SK-N-SH (cell line): Measurements from ENCODE around the gene RASAL2. TPM values are rescaled to one million over a fixed set of nuclear protein-coding genes. Genes with fewer than 3 reads are reported as not detected.
A peak's percentile ranks its signal among the peaks of the same experiment; 100 is the strongest.

Experiments used
- CTCF ChIA-PET: fragments of 300-600, 350-600 bp; formaldehyde crosslinking; extraction: SDS; loops from one replicate; lab custom pipeline; 2021; lab: Yijun Ruan, JAX
- POLR2A ChIA-PET: fragments of 350-600 bp; sonication (Branson Sonifier 250); formaldehyde crosslinking; extraction: SDS; loops from one replicate; lab custom pipeline; 2020; ENCODE audit warnings: antibody characterized with exemption, inconsistent platforms; lab: Yijun Ruan, JAX
- DNase-seq: peaks from one replicate; pipeline ENCODE4 v3.0.0; 2012
- H2AFZ ChIP-seq: fragments of 200-600 bp; sonication (generic); 2 replicates; pipeline ENCODE4 v1.8.1; 2016; ENCODE audit warnings: antibody characterized with exemption, mild to moderate bottlenecking, low read depth
- H3F3A ChIP-seq: fragments of 200-600 bp; sonication (generic); replicated peaks from 2 replicates; pipeline ENCODE3; 2016; ENCODE audit warnings: antibody characterized with exemption, mild to moderate bottlenecking; ENCODE audit not compliant: insufficient read depth
- H3K27ac ChIP-seq, 2 experiments: fragments of 200-500 bp in 1 of 2; fragments of 200-600 bp in 1 of 2; sonication (Bioruptor generic) in 1 of 2; sonication (generic), shearing (Covaris generic) in 1 of 2; 2 replicates each; pipeline versions ENCODE4 v1.5.1 to v1.6.1; 2014 to 2016; ENCODE audit warnings: low read depth in 2 of 2, inconsistent platforms in 1 of 2, low read length in 1 of 2, mild to moderate bottlenecking in 1 of 2, mixed read lengths in 1 of 2
- H3K27me3 ChIP-seq: fragments of 200-600 bp; sonication (generic), shearing (Covaris generic); 2 replicates; pipeline ENCODE4 v1.6.1; 2016; ENCODE audit warnings: mixed run types; ENCODE audit not compliant: insufficient read depth
- H3K36me3 ChIP-seq, 2 experiments: fragments of 200-500 bp in 1 of 2; fragments of 200-600 bp in 1 of 2; sonication (Bioruptor generic) in 1 of 2; sonication (generic) in 1 of 2; replicated peaks in 1 of 2; 2 replicates each; pipeline versions ENCODE3 to v1.5.1; 2014 to 2016; ENCODE audit warnings: low read length in 1 of 2, mild to moderate bottlenecking in 1 of 2; ENCODE audit not compliant: insufficient read depth in 2 of 2, control insufficient read depth in 1 of 2
- H3K4me1 ChIP-seq, 2 experiments: fragments of 200-500 bp in 1 of 2; fragments of 200-600 bp in 1 of 2; sonication (Bioruptor generic) in 1 of 2; sonication (generic), shearing (Covaris generic) in 1 of 2; 2 replicates each; pipeline versions ENCODE4 v1.5.1 to v1.6.1; 2014 to 2016; ENCODE audit warnings: low read depth in 1 of 2, low read length in 1 of 2, mixed run types in 1 of 2; ENCODE audit not compliant: insufficient read depth in 2 of 2, control insufficient read depth in 1 of 2
- H3K4me2 ChIP-seq: fragments of 200-600 bp; sonication (generic), shearing (Covaris generic); 2 replicates; pipeline ENCODE4 v1.6.1; 2017; ENCODE audit warnings: mixed run types
- H3K4me3 ChIP-seq, 2 experiments: fragments of 200-500 bp in 1 of 2; fragments of 200-600 bp in 1 of 2; sonication (Bioruptor generic) in 1 of 2; sonication (generic), shearing (Covaris generic) in 1 of 2; 2 replicates each; pipeline versions ENCODE4 v1.5.1 to v1.8.1; 2014 to 2016; ENCODE audit warnings: low read depth in 2 of 2, inconsistent platforms in 1 of 2, low read length in 1 of 2, mild to moderate bottlenecking in 1 of 2, mixed read lengths in 1 of 2, moderate library complexity in 1 of 2
- H3K79me2 ChIP-seq: fragments of 200-600 bp; sonication (generic); 2 replicates; pipeline ENCODE4 v1.8.1; 2017; ENCODE audit warnings: mild to moderate bottlenecking; ENCODE audit not compliant: insufficient read depth
- H3K9ac ChIP-seq: fragments of 200-600 bp; sonication (generic); 2 replicates; pipeline ENCODE4 v1.6.1; 2017; ENCODE audit warnings: mixed run types
- H3K9me2 ChIP-seq: fragments of 200-600 bp; sonication (generic); 2 replicates; pipeline ENCODE4 v1.6.1; 2017; ENCODE audit warnings: mixed run types
- H3K9me3 ChIP-seq: fragments of 200-600 bp; sonication (generic); 2 replicates; pipeline ENCODE4 v1.6.1; 2017; ENCODE audit warnings: mixed run types, mild to moderate bottlenecking, moderate library complexity
- H4K20me1 ChIP-seq: fragments of 200-600 bp; sonication (generic); 2 replicates; pipeline ENCODE4 v1.6.1; 2017; ENCODE audit warnings: mild to moderate bottlenecking, mixed run types; ENCODE audit not compliant: insufficient read depth
- EP300 ChIP-seq, 2 experiments: IDR thresholded peaks; 2 replicates each; pipeline versions ENCODE4 v1.4.0 to v1.6.1; 2012; ENCODE audit warnings: borderline replicate concordance in 1 of 2, low read depth in 1 of 2, low read length in 1 of 2
- FOSL2 ChIP-seq: IDR thresholded peaks from 2 replicates; pipeline ENCODE4 v1.4.0; 2012; ENCODE audit warnings: low read depth, mild to moderate bottlenecking, moderate library complexity, borderline replicate concordance
- JUND ChIP-seq: IDR thresholded peaks from 2 replicates; pipeline ENCODE4 v1.4.0; 2012
- NRF1 ChIP-seq: IDR thresholded peaks from 2 replicates; pipeline ENCODE4 v1.6.1; 2012; ENCODE audit warnings: low read depth, mild to moderate bottlenecking, low read length
- POLR2AphosphoS5 ChIP-seq: IDR thresholded peaks from 2 replicates; pipeline ENCODE4 v1.6.1; 2012; ENCODE audit warnings: low read depth, low read length
- RXRA ChIP-seq: IDR thresholded peaks from 2 replicates; pipeline ENCODE4 v1.4.0; 2012; ENCODE audit warnings: low read depth, mild to moderate bottlenecking, borderline replicate concordance
- SMC3 ChIP-seq: IDR thresholded peaks from 2 replicates; pipeline ENCODE4 v1.6.1; 2012; ENCODE audit warnings: low read depth, low read length, improper control_type of control experiment
- TCF12 ChIP-seq: IDR thresholded peaks from 2 replicates; pipeline ENCODE4 v1.4.0; 2012
- WGBS: methylation state at CpG from one replicate; pipeline ENCODE4 v1.1.6; 2017; ENCODE audit warnings: low lambda C conversion rate; 5-methylcytosine and 5-hydroxymethylcytosine counted together
- polyA plus RNA-seq, 3 experiments: library from polyadenylated mRNA; depleted of rRNA; stranded (reverse); fragments of >200 nt; gene quantifications; 2 replicates each; pipeline ENCODE4 v1.2.3, GENCODE V29; 2012
- TF ChIP-seq, protein P1 (sequence below): IDR thresholded peaks from 2 replicates; pipeline ENCODE4; 2012
- TF ChIP-seq, protein P2 (sequence below): fragments of 200-600 bp; sonication (generic); IDR thresholded peaks from 2 replicates; pipeline ENCODE4 v1.6.1; 2017; ENCODE audit warnings: antibody characterized with exemption, mild to moderate bottlenecking, moderate library complexity

Gene RASAL2
- polyA plus RNA-seq, 1 of the 3 experiments (the other 2 are of a cell fraction), result 6.9 TPM

DNA sequence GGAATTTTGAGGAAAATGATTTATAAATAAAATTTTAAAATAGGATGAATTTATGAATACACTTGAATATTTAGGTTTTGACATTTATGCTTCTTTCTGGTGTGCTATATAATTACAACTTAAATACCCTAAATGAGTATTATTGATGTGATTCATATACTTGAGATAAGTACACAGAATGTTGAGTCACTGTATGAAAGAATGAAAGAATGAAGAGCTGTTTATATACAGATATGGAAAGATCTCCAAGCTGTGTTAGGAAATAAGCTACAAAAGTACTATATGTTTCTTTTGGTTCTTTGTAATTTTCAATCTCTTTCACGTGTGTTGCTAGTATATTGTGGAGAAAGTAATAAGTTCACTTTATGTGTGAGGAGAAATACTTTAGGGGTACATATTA is 147.2 kb downstream of the RASAL2 start:
- H3K79me2 ChIP-seq, result peaks cover 75% of the 10 kb centered on the region
- H3K9ac ChIP-seq, result peak overlapping the region; percentile 46

DNA sequence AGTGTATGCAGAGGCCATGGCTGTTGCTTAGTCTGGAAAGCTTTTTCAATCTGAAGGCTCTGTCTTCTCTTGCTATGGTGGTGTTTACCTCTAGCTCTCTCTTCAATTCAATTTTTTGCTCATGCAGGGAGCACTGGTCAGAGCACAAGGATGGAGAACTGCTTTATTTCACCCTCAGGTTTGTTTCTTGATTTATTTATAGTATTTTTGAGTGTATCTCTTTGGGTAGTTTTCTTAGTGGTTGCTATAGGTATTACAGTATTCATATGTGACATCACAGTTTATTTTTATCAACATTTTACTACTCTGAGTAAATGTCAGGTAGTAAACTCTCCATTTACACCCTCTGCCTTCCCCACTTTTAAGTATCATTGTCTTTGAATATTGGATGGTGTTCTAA is 147.9 kb downstream of the RASAL2 start:
- CTCF ChIA-PET, result interaction anchor here (1.6 kb wide), 1 partner anchor 13 kb away, joined by 3 read pairs; no protein-coding TSS in a partner anchor
- POLR2A ChIA-PET, result no interaction called here
- H3K27ac ChIP-seq, result peak overlapping the region in 1 of 2 experiments; percentile 98; a peak in 2 of 4 replicates
- H3K4me1 ChIP-seq, result peaks cover 0 to 6% of the 10 kb centered on the region in 2 experiments; a peak in 2 of 4 replicates
- peak overlapping the region; percentile 46; the same call in 1 of the 2 replicates for H3K9ac ChIP-seq
- H3K9me2 ChIP-seq, result no peaks in the 10 kb centered on the region
- H3F3A ChIP-seq, result peaks cover 36% of the 10 kb centered on the region
- H4K20me1 ChIP-seq, result no peaks in the 10 kb centered on the region
- H2AFZ ChIP-seq, result no peak overlapping the region
- peaks cover 76% of the 10 kb centered on the region for H3K79me2 ChIP-seq
- no peaks in the 10 kb centered on the region for H3K27me3 ChIP-seq
- peak overlapping the region; percentile 32; the same call in 1 of the 2 replicates for H3K4me2 ChIP-seq
- TF ChIP-seq, protein P1, sequence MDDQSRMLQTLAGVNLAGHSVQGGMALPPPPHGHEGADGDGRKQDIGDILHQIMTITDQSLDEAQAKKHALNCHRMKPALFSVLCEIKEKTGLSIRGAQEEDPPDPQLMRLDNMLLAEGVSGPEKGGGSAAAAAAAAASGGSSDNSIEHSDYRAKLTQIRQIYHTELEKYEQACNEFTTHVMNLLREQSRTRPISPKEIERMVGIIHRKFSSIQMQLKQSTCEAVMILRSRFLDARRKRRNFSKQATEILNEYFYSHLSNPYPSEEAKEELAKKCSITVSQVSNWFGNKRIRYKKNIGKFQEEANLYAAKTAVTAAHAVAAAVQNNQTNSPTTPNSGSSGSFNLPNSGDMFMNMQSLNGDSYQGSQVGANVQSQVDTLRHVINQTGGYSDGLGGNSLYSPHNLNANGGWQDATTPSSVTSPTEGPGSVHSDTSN, result no peak
- TF ChIP-seq EP300 (IDR thresholded peaks at IDR 0.05; ENCODE audit: borderline replicate concordance in 1 of 2, low read depth in 1 of 2, low read length in 1 of 2) (no peak), SMC3 (no peak), TCF12 (no peak), RXRA (no peak), NRF1 (no peak)
- TF ChIP-seq, protein P2, sequence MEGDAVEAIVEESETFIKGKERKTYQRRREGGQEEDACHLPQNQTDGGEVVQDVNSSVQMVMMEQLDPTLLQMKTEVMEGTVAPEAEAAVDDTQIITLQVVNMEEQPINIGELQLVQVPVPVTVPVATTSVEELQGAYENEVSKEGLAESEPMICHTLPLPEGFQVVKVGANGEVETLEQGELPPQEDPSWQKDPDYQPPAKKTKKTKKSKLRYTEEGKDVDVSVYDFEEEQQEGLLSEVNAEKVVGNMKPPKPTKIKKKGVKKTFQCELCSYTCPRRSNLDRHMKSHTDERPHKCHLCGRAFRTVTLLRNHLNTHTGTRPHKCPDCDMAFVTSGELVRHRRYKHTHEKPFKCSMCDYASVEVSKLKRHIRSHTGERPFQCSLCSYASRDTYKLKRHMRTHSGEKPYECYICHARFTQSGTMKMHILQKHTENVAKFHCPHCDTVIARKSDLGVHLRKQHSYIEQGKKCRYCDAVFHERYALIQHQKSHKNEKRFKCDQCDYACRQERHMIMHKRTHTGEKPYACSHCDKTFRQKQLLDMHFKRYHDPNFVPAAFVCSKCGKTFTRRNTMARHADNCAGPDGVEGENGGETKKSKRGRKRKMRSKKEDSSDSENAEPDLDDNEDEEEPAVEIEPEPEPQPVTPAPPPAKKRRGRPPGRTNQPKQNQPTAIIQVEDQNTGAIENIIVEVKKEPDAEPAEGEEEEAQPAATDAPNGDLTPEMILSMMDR, result peak; percentile 45
- no peaks in the 10 kb centered on the region for H3K9me3 ChIP-seq
- H3K4me3 ChIP-seq, result no peak overlapping the region
- DNase-seq, result no peak
- H3K36me3 ChIP-seq, result peaks cover 0 to 4% of the 10 kb centered on the region in 2 experiments

More for the DNA sequence above, 147.2 kb downstream of the RASAL2 start:
- DNase-seq, result no peak
- Histone ChIP-seq H3K4me1 (peaks cover 0 to 6% of the 10 kb centered on the region in 2 experiments; a peak in 2 of 4 replicates), H3K27ac (peak overlapping the region in 1 of 2 experiments; percentile 98; a peak in 2 of 4 replicates), H3K9me2 (no peaks in the 10 kb centered on the region), H3K4me2 (peak overlapping the region; percentile 32; the same call in 1 of the 2 replicates), H3K9me3 (no peaks in the 10 kb centered on the region), H3K4me3 (no peak overlapping the region), H3K27me3 (no peaks in the 10 kb centered on the region), H2AFZ (peak overlapping the region; percentile 36; the same call in 1 of the 2 replicates), H3F3A (peaks cover 36% of the 10 kb centered on the region), H3K36me3 (peaks cover 0 to 4% of the 10 kb centered on the region in 2 experiments), H4K20me1 (no peaks in the 10 kb centered on the region)
- ChIA-PET CTCF (interaction anchor here (0.6 to 1.6 kb wide), 3 partner anchors 10 to 193 kb away, joined by 3 read pairs; no protein-coding TSS in a partner anchor), POLR2A (no interaction called here)
- TF ChIP-seq JUND, result peak; percentile 56
- TF ChIP-seq POLR2AphosphoS5, result no peak
- TF ChIP-seq, protein P1, result 0 out of 2 replicates have a peak, but pooled peaks have one; percentile 9
- peak; percentile 56; the same call in 1 of the 2 replicates for TF ChIP-seq FOSL2
- 49% methylated on average over 1 of the region's 1 CpG for WGBS
